Stomach (tissue), 4 donors: Measurements from ENCODE around the gene TRIM56.

Experiments used
- EP300 ChIP-seq: sonication (generic); formaldehyde crosslinking; IDR thresholded peaks from one replicate; pipeline ENCODE4 v1.6.1; 2017; ENCODE audit warnings: antibody characterized with exemption
- POLR2A ChIP-seq, 4 donors: fragments of 450-650 bp; IDR thresholded peaks; one replicate each; pipeline ENCODE4 v1.6.1; 2016; ENCODE audit warnings: antibody characterized with exemption in 4 of 4, control low read depth in 2 of 4, mild to moderate bottlenecking in 1 of 4, moderate library complexity in 1 of 4
- POLR2AphosphoS5 ChIP-seq, 3 donors: sonication (generic); formaldehyde crosslinking; IDR thresholded peaks; one replicate each; pipeline ENCODE4 v1.6.1; 2016; ENCODE audit warnings: antibody characterized with exemption in 3 of 3
- TF ChIP-seq, protein P1 (sequence below), 7 experiments: fragments of 450-650 bp in 4 of 7; fragments of 200-600 bp in 3 of 7; sonication (generic) in 3 of 7; IDR thresholded peaks; one replicate each; pipeline ENCODE4 v1.5.1; 2016 to 2019; ENCODE audit warnings: antibody characterized with exemption in 7 of 7, control low read depth in 2 of 7, mild to moderate bottlenecking in 1 of 7

- TF ChIP-seq POLR2A (IDR thresholded peaks at IDR 0.05) (no peak), EP300 (no peak), POLR2AphosphoS5 (IDR thresholded peaks at IDR 0.05) (no peak)
- TF ChIP-seq, protein P1, sequence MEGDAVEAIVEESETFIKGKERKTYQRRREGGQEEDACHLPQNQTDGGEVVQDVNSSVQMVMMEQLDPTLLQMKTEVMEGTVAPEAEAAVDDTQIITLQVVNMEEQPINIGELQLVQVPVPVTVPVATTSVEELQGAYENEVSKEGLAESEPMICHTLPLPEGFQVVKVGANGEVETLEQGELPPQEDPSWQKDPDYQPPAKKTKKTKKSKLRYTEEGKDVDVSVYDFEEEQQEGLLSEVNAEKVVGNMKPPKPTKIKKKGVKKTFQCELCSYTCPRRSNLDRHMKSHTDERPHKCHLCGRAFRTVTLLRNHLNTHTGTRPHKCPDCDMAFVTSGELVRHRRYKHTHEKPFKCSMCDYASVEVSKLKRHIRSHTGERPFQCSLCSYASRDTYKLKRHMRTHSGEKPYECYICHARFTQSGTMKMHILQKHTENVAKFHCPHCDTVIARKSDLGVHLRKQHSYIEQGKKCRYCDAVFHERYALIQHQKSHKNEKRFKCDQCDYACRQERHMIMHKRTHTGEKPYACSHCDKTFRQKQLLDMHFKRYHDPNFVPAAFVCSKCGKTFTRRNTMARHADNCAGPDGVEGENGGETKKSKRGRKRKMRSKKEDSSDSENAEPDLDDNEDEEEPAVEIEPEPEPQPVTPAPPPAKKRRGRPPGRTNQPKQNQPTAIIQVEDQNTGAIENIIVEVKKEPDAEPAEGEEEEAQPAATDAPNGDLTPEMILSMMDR (IDR thresholded peaks at IDR 0.05), result no peak
These were observed 26.0 kb downstream of the TRIM56 start for GRCh38 chr7:101111261-101111660.
